HG02763 (cell line): ENCODE results near the gene FANCC.

Source experiments
- ATAC-seq: cut with Tn5 transposase; IDR thresholded peaks from one replicate; pipeline ENCODE4 v1.9.1; 2021; ENCODE audit warnings: mild to moderate bottlenecking, moderate library complexity; ENCODE audit not compliant: unreplicated experiment

FANCC gene

GRCh38 chr9:95128177-95128524 lies 189.4 kb downstream of the FANCC start:
- no peak for ATAC-seq

- no peak for ATAC-seq
Measured at GRCh38 chr9:95127249-95128176, 190.0 kb downstream of the FANCC start.

- ATAC-seq: no peak
Measured at GRCh38 chr9:95126739-95127138, 190.8 kb downstream of the FANCC start.

DNA sequence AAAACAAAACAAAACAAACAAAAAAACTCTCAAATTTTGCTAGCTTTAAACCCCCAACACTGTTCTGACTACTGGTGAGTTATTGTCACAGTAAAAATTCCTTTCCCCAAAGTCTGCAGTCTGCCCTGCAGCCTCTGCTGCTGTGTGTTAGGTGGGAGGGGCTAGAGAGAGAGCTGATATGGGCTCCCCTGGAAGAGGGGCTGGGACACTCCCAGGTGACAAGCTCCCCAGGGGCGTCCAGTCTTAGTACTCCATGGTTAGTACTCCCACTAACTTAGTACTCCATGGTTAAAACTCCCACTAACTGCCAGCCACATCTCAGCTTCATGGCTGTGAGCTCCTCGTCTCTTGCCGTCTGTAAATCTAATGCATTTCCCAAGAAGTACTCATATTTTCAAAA lies 191.9 kb downstream of the FANCC start:
- ATAC-seq: no peak

GRCh38 chr9:95124582-95125367 lies 192.7 kb downstream of the FANCC start:
- ATAC-seq: no peak

DNA sequence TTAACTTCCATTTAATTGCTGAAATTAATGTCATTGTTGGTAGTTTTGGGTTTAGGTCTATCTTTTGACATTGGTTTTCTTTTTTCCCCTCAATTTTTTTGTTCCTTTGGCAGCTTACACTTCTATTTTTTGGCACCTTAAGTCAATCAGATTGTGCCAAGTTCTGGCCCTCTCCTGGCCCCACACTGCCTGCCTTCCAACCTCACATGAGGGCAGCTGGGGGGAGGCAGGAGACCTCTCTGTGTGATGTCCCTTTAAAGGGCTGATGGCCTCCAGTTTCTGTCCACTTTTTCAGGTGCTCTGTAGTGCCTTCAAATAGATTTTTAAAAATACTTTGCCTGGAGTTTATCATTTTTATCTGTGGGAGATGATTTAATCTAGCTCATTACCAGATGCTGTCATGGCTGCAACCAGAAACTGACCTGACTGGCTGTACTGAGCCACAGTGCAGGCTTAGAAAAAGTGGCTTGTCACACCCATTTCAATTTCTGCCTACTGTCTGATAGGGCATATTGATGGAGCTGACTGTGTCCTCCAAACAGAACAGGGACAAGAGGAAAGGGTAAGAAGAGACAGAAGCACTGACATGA lies 196.6 kb downstream of the FANCC start:
- no peak for ATAC-seq

GRCh38 chr9:95118596-95118995 lies 198.9 kb downstream of the FANCC start:
- ATAC-seq: no peak

- ATAC-seq: no peak
Measured at GRCh38 chr9:95116808-95117204, 200.7 kb downstream of the FANCC start.

GRCh38 chr9:95116002-95116807 lies 201.3 kb downstream of the FANCC start:
- ATAC-seq: no peak

DNA sequence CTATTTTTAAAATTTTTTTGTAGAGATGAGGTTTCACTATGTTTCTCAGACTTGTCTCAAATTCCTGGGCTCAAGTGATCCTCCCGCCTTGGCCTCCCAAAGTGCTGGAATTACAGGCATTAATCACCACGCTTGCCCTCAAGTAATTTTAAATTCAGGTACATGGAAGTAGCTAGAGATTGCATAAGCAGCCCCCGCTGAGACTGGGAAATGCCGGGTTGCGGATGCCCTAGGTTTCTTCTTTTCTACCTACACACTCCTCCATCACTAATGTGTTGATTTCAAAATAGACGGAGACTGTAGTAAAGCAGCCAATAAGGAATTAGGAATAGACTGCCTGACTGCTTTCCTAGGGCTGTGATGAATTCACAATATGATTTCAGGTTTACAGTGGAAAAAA lies 202.4 kb downstream of the FANCC start:
- no peak for ATAC-seq

- no peak for ATAC-seq
Measured at GRCh38 chr9:95112436-95113280, 204.9 kb downstream of the FANCC start.

DNA sequence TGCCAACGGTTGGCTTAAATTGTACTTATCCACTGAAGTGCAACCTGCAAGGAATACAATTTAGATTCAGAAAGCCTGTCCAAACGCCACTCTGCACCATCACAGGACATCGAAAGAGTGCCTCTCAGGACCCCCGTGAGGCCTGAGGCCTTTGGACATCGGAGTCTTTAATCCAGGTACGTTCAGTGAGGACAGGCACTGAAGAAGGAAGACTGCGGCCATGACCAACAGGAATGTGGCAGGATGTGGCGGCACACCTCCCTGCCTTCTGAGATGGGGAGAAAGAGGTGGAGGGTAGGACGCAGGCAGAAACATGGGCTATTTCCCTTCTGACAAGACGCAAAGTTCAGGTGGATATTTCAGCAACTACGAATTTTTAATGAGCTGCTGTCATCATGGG lies 205.8 kb downstream of the FANCC start:
- no peak for ATAC-seq

- no peak for ATAC-seq
Measured at GRCh38 chr9:95110921-95111525, 206.5 kb downstream of the FANCC start.

DNA sequence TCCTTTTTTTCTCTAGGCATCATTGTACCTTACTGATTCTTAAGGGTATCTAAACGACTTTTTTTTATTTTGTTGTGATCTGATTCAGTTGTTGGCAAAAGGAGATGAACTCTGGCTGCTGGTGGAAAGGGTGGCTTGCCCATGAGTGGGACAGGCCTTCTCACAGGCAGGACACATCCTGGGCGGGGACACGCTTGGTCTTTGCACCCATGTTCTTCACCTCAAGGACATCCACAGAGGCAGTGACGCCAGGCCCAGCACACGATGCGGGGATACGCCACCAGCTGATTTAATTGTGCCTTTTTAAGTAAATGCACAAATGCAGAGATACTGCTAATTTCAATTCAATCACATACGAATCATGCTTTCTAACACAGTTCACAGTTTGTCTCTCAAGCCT lies 208.1 kb downstream of the FANCC start:
- no peak for ATAC-seq

- ATAC-seq: no peak
Measured at GRCh38 chr9:95108777-95109176, 208.7 kb downstream of the FANCC start.

DNA sequence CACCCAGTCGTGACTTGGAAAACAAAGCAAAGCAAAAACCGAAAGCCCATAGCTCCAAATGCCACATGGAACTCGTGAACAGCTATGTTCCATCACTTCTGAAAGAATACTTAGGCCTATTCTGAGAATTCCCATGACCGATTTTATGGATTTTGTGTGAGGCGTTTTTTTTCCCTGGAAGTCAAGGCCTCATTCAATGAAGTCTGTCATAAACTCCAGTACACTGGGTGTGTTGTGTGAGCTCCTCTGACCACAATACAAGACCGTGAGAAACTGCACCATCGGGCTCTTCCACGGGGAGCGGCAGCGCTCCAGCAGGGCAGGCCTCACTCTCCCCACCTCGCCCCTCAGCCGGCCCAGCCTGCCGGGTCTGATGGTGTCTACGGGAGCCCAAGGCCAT lies 209.5 kb downstream of the FANCC start:
- no peak for ATAC-seq

DNA sequence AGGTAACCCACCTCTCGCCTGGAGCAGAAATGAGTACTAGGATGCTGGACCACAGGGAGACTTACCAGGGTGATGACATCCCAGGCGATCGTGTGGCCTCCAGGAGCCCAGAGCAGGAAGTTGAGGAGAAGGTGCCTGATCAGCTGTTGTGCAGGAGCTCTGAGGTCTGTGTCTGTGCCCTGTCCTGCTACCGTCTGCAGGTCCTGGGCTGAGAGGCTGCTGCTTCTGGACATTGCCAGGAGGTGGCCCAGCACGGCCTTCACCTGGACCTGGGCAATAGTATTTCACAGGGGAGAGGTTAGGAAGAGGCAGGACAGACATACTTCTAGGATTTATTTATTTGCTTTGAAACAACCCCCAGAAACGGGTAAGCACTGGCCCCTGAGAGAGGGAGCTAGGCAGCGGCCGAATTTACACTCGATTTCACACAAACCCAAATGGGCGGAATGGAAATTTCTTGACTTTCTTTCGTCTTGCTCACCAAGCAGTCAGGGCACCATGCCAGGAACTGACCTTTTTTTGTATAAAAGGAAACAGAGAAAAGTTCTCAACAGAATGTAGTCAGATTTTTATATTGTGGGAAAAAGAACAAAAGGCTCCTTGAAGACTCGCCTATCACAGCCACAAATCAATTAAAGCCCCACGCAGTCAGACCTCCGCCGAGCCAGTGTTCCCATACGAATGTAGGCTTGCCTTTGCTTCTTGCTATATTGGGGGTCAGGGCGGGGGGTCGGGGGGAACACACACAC lies 210.3 kb downstream of the FANCC start:
- ATAC-seq: no peak

- ATAC-seq: no peak
Measured at GRCh38 chr9:95105519-95106287, 211.8 kb downstream of the FANCC start.
